Activated CD8-positive, alpha-beta memory T cell treated with anti-CD3 and anti-CD28 coated beads, Interleukin-2, amount 10 ng/mL, durations not matched to agents 7 days and 5 days (primary cell): ENCODE results near the gene RAET1L. TPM values are rescaled to one million over a fixed set of nuclear protein-coding genes. Genes with fewer than 3 reads are reported as not detected.
"Not testable (repeated sequence)": the region's sequence is repeated elsewhere in the genome, so short reads cannot be mapped to it uniquely, and the experiment has no call there.

Source experiments
- ATAC-seq: fragments of 150-1000 bp; cut with Tn5 transposase; one replicate; pipeline ENCODE4 v1.10.0; 2021; ENCODE audit warnings: moderate library complexity
- CTCF ChIA-PET: fragments of 350-600 bp; sonication (Branson Sonifier 250); formaldehyde crosslinking; loops from one replicate; lab custom pipeline; 2021; ENCODE audit warnings: antibody characterized with exemption; lab: Charles Lee
- DNase-seq: peaks from one replicate; pipeline ENCODE4 v3.0.0-alpha.2; 2020
- H3K27ac Mint-ChIP-seq: one replicate; pipeline ENCODE4 v1.8.0; 2021; ENCODE audit warnings: mild to moderate bottlenecking, mixed read lengths
- H3K27me3 Mint-ChIP-seq: one replicate; pipeline ENCODE4 v1.8.0; 2021; ENCODE audit warnings: mixed read lengths
- H3K36me3 Mint-ChIP-seq: one replicate; pipeline ENCODE4 v1.8.0; 2021; ENCODE audit warnings: mild to moderate bottlenecking, mixed read lengths
- H3K4me1 Mint-ChIP-seq: one replicate; pipeline ENCODE4 v1.8.0; 2021; ENCODE audit warnings: mixed read lengths
- H3K4me3 Mint-ChIP-seq: one replicate; pipeline ENCODE4 v1.8.0; 2021; ENCODE audit warnings: mild to moderate bottlenecking, moderate library complexity, mixed read lengths
- H3K9me3 Mint-ChIP-seq: one replicate; pipeline ENCODE4 v1.8.0; 2022; ENCODE audit warnings: low read depth, mixed read lengths
- total RNA-seq, 2 experiments: library from RNA; stranded (reverse); gene quantifications; one replicate each; pipeline ENCODE4 v1.2.3, GENCODE V29; 2021

Gene RAET1L
- total RNA-seq, 2 experiments from 2014 or later, result not detected

DNA sequence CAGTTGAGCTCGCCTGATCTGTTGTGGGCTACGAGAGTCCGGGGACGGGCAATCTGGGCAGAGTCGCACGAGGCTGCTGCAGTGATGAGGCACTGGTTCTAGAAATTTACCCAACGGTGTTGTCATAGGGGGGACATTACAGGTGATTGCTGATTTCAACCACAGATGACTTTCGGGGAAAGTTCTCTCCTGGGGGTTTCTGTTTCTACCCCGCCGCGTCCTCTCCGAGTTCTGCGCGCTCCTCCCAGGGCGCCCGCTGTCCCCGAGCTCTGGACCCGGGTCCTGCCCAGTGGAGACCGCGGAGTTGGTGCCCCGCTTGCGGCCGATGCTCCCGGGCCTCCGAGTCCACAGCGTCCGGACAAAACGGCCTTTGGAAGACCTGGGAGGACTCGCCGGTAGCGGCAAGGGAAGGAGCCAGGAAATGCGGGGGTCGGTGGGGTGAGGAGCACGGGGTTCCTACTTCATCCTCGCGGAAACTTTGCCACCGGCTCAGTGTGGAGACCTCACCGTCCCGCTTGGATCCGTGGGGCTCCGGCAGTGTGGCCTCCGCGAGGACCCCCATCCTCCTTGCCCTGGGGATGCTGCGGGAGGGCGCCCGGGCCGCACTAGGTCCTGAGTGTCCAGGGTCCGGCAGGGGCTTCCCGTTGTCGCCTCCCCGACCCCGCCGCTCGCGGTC, 12.3 kb upstream of the RAET1L start:
- Mint-ChIP-seq H3K9me3 (no peaks in the 10 kb centered on the region), H3K36me3 (no peaks in the 10 kb centered on the region), H3K27me3 (peaks cover 87% of the 10 kb centered on the region), H3K4me3 (no peak overlapping the region), H3K4me1 (peaks cover 11% of the 10 kb centered on the region), H3K27ac (no peak overlapping the region)
- CTCF ChIA-PET, result no interaction called here
- no peak for ATAC-seq
- no peak for DNase-seq

DNA sequence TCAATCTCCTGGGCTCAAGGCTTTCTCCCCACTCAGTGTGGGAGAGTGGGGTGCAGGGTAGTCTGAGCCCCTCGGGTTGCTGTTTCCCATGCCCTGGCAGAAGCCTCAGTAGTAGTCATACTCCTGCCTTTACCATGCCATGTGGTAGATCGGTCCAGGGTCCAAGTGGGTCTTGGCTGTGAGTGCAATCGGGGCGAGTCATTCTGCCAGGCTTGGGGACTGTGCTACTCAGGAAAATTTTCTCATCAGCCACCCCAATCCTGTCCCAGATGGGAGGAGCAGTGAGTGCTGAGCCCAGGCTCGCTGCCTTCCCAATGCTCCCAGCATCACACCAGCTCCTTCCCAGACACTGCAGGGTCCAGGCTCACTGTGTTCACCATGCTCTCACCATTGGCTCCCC, 10.7 kb upstream of the RAET1L start:
- H3K36me3 Mint-ChIP-seq, result no peaks in the 10 kb centered on the region
- no peak overlapping the region for H3K27ac Mint-ChIP-seq
- no peak for DNase-seq
- no peak overlapping the region for H3K4me3 Mint-ChIP-seq
- H3K9me3 Mint-ChIP-seq, result no peaks in the 10 kb centered on the region
- ATAC-seq, result no peak
- H3K4me1 Mint-ChIP-seq, result peaks cover 11% of the 10 kb centered on the region
- H3K27me3 Mint-ChIP-seq, result peaks cover 81% of the 10 kb centered on the region
- CTCF ChIA-PET, result no interaction called here

DNA sequence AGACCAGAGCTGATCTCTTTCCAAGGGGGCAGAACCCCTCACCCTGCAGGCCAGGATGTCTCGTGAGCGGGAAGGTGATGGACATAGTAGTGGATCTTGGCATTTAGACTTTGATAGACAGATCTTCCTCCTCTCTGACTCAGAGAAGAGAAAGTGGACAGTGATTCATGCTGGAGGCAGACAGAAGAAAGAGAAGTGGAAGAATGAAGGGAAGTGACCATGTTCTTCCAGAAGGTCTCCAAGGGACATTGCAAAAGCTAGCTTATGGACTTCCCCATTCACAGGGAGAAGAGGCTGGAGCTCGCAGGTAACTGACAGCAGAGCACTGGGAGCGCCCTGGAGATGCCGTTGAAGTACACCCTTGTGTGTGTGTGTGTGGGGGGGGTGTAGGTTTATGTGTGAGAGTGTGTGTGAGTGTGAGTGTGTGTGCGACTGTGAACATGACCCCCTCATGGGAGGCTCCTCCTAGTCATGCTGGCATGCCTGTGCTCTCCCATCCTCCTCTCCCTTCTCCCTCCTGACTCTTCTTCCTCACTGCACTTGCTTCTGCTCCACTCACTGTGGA, 8.0 kb upstream of the RAET1L start:
- Mint-ChIP-seq H3K36me3 (no peaks in the 10 kb centered on the region), H3K9me3 (no peaks in the 10 kb centered on the region), H3K27me3 (peaks cover 71% of the 10 kb centered on the region), H3K4me1 (peaks cover 7% of the 10 kb centered on the region), H3K4me3 (no peak overlapping the region), H3K27ac (no peak overlapping the region)
- no peak for ATAC-seq
- CTCF ChIA-PET, result no interaction called here
- no peak for DNase-seq

DNA sequence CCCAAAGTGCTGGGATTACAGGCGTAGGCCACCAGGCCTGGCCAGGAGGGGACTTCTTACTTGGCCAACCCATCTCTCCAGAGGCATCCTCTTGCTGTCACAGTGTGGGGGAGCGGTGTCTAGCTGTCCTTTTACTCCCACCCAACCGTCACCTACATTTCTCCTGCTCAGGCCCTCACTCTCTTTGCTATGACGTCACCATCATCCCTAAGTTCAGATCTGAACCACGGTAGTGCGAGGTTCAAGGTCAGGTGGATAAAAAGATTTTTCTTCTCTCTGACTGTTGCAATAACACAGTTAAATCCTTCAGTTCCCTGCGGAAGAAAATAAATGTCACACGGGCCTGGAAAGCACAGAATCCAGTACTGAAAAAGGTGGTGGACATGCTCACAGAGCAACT, 7.3 kb upstream of the RAET1L start:
- CTCF ChIA-PET, result no interaction called here
- ATAC-seq (no peak), DNase-seq (no peak)
- H3K4me3 Mint-ChIP-seq, result no peak overlapping the region
- H3K36me3 Mint-ChIP-seq, result no peaks in the 10 kb centered on the region
- H3K9me3 Mint-ChIP-seq, result no peaks in the 10 kb centered on the region
- H3K4me1 Mint-ChIP-seq, result peaks cover 7% of the 10 kb centered on the region
- H3K27ac Mint-ChIP-seq, result no peak overlapping the region
- H3K27me3 Mint-ChIP-seq, result peaks cover 73% of the 10 kb centered on the region

DNA sequence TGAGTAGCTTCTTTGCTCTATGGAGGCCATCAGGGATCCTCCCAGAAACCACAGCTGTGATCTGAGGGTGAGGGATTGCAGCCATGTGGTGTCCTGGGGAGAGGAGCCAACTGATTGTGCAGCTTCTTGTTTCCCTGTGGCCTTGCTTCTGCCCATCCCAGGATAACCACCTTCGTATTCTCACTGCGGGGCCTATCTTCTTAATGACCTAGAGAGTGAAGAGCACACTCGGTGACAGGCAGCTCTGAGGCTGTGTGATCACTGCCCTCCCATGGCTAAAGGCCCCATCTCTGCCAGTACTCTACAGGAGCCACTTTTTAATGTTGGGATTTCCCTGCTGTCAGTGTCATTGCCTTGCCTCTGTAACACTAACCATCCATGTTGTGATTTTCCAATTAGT, 5.3 kb upstream of the RAET1L start:
- H3K4me1 Mint-ChIP-seq, result peaks cover under 1% of the 10 kb centered on the region
- H3K27ac Mint-ChIP-seq, result no peak overlapping the region
- no peaks in the 10 kb centered on the region for H3K9me3 Mint-ChIP-seq
- CTCF ChIA-PET, result interaction anchor here (1.2 to 1.4 kb wide), 2 partner anchors 23 to 49 kb away, joined by 3 read pairs; no protein-coding TSS in a partner anchor
- H3K4me3 Mint-ChIP-seq, result no peak overlapping the region
- no peaks in the 10 kb centered on the region for H3K36me3 Mint-ChIP-seq
- no peak for DNase-seq
- no peak for ATAC-seq
- peaks cover 72% of the 10 kb centered on the region for H3K27me3 Mint-ChIP-seq

DNA sequence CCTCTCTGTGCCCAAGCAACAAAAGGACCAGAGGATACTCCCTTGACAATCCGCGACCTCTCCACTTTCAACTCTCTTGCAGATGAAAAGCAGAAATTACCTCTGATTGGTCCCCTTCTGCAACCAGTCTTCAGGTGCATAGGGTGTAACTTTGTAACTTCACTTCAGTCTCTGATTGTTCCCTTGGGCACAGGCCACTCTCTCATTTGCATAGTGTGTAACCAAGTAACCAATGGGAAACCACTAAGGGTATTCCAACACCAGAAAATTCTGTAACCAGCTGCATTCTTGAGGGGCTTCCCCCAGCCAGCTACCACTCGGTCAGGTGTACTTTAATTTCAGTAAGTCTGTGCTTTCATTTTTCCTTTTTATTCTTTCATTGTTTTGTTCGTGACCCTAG, 4.4 kb upstream of the RAET1L start:
- Mint-ChIP-seq H3K9me3 (no peaks in the 10 kb centered on the region), H3K4me1 (peaks cover 5% of the 10 kb centered on the region), H3K27me3 (peaks cover 76% of the 10 kb centered on the region), H3K4me3 (no peak overlapping the region), H3K36me3 (no peaks in the 10 kb centered on the region), H3K27ac (no peak overlapping the region)
- ATAC-seq (no peak), DNase-seq (no peak)
- CTCF ChIA-PET, result interaction anchor here (1.4 kb wide), 1 partner anchor 50 kb away, joined by 3 read pairs; no protein-coding TSS in a partner anchor

DNA sequence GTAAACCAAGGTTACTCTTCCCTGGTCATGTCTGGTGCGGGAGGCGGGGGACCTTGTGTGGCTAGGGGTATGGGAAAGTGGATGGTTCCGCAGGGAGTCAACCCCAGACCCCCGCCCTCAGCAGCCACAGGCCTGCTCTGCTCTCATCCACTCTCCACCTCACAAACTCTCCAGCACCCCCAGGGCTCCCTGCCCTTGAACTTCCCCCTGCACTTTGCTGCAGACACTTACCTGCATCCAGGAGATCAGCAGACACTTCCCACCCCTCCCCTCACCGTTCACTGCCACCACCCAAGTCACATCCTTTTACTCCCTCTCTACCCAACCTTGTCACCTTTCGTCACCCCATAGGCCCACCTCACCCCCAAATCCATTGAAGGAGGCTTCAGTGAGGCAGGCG, 3.9 kb upstream of the RAET1L start:
- CTCF ChIA-PET, result interaction anchor here (1.4 kb wide), 1 partner anchor 50 kb away, joined by 3 read pairs; no protein-coding TSS in a partner anchor
- H3K4me3 Mint-ChIP-seq, result no peak overlapping the region
- ATAC-seq, result no peak
- no peaks in the 10 kb centered on the region for H3K9me3 Mint-ChIP-seq
- H3K27me3 Mint-ChIP-seq, result peaks cover 77% of the 10 kb centered on the region
- H3K4me1 Mint-ChIP-seq, result peaks cover 7% of the 10 kb centered on the region
- DNase-seq, result no peak
- H3K27ac Mint-ChIP-seq, result no peak overlapping the region
- H3K36me3 Mint-ChIP-seq, result no peaks in the 10 kb centered on the region

DNA sequence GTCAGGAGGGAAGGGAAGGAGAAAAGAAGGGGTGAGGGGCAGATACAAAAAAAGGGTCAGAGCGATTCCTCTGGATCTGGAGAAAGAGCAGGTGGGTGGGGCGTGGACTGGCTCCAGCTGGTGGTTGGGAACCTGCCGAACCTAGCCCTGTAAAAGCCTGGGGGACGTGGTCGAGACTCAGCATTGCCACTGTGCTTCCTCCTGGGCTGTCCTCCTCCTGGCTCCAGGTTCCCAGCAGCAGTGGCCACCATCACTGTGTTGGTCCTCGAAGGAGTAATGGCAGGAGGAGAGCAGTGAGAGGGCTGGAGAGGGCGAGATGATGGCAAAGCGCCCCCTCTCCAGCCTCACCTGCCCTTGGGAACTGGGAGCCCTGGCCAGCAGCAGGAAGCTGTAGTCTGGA, 3.5 kb upstream of the RAET1L start:
- Mint-ChIP-seq H3K4me3 (no peak overlapping the region), H3K9me3 (no peaks in the 10 kb centered on the region), H3K27ac (no peak overlapping the region), H3K36me3 (no peaks in the 10 kb centered on the region), H3K27me3 (peaks cover 75% of the 10 kb centered on the region), H3K4me1 (peaks cover 7% of the 10 kb centered on the region)
- no peak for ATAC-seq
- CTCF ChIA-PET, result no interaction called here
- no peak for DNase-seq

DNA sequence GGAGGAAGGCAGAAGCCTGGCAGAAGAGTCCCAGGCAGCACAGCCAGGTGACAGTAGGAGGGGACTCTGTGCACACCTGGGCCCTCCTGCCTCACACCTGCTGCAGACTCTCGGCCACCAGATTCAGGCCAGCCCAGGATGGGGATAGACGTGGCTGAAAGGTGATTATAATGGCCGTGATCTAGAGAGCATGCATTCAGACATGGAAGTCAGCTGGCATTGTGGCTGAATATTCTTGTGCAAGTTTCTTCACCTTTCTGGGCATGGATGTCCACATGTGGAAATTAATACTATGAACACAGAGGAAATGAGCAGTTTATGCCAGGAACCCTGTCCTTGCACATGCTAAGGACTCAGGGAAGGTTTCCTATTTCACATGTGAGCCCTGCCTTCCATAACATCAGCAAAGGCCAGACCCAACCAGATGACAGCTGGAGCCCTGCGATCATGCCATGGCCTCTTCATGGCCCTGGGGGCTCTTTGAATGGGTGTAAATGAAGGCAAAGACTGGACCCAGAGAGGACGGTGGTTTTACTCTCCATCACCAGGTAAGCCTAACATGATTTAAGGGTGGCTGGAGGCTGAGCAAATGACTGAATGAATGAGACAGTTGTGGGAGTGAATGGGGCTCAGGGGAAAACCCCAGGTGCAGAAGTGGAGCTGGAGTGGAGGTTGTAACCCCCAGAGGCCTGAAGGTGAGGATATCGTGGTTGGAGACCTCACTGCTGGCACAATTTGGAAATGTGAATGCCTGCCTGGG, 2.7 kb upstream of the RAET1L start:
- no peak for ATAC-seq
- Mint-ChIP-seq H3K27me3 (peaks cover 68% of the 10 kb centered on the region), H3K4me1 (peaks cover 7% of the 10 kb centered on the region), H3K9me3 (no peaks in the 10 kb centered on the region), H3K36me3 (no peaks in the 10 kb centered on the region), H3K27ac (no peak overlapping the region), H3K4me3 (no peak overlapping the region)
- CTCF ChIA-PET, result no interaction called here
- DNase-seq, result no peak

DNA sequence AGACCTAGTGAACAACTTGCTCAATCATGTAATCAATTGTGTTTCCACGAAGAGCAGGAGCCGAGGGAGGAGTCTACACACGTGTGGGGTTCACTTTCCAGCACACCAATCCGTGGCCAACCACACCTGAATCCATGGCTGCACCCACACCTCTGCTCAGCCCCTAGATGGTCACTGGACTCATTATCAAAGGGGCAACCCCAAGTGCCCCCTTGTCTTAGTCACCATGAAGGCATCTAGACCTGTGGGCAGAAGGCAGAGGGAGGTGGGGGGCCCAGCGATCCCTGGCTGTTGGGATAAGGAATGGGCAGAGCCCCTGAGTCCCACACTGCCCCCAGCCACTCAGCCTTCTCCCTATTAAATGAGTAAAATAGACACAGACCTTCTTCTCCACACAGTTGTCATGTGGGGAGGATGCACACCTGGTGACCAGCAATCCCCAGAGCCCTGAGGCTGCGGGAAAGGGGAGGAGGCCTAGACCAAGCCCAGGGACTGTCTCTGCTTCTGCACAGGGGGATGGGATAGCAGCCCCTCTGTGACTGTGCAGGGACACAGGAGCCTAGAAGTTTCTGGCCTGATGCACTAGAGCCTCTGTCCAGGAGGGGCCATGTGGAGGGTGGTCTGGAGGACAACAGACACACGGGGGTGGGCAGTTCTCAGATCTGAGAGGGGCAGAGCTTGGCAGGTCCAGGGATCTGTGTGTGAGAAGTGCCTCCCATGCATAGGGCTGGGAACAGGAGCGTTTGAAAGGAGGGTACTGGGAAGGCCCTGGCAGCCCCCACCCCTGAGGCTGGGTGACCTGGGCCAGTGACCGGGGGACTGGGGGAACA, 1.9 kb upstream of the RAET1L start:
- CTCF ChIA-PET, result no interaction called here
- Mint-ChIP-seq H3K4me1 (peaks cover 7% of the 10 kb centered on the region), H3K9me3 (no peaks in the 10 kb centered on the region), H3K36me3 (no peaks in the 10 kb centered on the region), H3K4me3 (no peak overlapping the region), H3K27ac (no peak overlapping the region), H3K27me3 (peaks cover 64% of the 10 kb centered on the region)
- DNase-seq (no peak), ATAC-seq (no peak)

DNA sequence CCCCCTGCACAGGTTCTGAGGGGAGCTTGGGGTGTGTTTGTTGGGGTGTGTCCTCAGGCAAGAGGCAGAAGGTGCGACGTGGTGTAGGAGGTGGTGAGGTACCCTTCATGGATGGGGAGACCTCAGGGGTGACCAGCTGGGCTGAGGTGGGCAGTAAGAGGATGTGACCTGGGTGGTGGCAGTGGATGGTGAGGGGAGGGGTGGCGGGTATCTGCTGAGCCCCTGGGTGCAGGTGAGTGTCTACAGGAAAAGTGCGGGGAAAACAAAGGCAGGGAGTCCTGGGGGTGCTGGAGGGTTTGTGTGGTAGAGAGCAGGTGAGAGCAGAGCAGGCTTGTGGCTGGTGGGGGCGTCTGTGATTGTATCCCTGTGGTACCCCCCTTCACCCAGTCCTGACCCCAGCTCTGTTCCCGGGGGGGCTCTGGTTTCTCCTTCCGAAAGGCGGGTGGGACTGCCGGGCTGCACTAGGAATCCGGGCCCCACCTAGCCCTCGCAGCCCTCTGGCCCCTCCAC, 631 bp downstream of the RAET1L start:
- Mint-ChIP-seq H3K4me1 (peaks cover 7% of the 10 kb centered on the region), H3K36me3 (no peaks in the 10 kb centered on the region), H3K9me3 (no peaks in the 10 kb centered on the region), H3K27ac (no peak overlapping the region), H3K4me3 (no peak overlapping the region), H3K27me3 (peaks cover 61% of the 10 kb centered on the region)
- ATAC-seq (no peak), DNase-seq (no peak)
- CTCF ChIA-PET, result interaction anchor here (0.6 to 0.9 kb wide), 2 partner anchors 29 to 63 kb away, joined by 3 read pairs; no protein-coding TSS in a partner anchor

DNA sequence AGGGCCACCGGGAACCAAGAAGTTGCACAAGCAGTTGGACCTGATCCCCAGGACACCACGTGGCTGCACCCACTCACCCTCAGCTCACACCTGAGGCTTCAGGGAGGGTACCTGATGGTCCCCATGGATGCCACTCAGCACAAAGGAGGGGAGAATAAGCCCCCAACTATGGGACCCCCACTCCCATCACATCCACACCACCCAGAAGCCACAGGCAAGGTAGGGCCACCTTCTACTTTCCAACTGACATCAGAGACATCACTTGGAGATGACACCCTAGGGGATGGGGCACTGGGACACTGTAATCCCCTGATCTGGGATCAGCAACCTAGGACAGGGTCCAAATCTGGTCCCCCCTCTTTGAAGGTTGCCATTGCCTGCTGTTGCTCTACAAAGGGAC, 1.3 kb downstream of the RAET1L start:
- CTCF ChIA-PET, H3K27ac Mint-ChIP-seq, H3K4me1 Mint-ChIP-seq, DNase-seq, ATAC-seq, H3K4me3 Mint-ChIP-seq, H3K9me3 Mint-ChIP-seq, H3K36me3 Mint-ChIP-seq: not testable (repeated sequence)
- peaks cover 62% of the 10 kb centered on the region for H3K27me3 Mint-ChIP-seq

DNA sequence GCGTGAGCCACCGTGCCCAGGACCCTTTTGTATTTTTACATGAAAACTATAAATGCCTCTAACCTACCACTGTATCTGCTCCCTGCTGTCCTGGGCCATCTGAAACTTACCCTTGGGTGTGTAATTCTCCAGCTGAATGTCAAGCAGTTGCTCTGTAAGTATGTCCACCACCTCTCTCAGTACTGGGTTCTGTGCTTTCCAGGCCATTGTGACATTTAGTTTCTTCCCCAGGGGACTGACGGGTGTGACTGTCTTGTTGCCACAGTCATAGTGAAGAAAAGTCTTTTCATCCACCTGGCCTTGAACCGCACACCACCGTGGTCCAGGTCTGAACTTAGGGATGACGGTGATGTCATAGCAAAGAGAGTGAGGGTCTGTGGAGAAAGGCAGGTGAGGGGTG, 3.5 kb downstream of the RAET1L start:
- ATAC-seq, H3K27ac Mint-ChIP-seq, H3K4me3 Mint-ChIP-seq, CTCF ChIA-PET, H3K36me3 Mint-ChIP-seq, H3K9me3 Mint-ChIP-seq, DNase-seq, H3K4me1 Mint-ChIP-seq: not testable (repeated sequence)
- peaks cover 62% of the 10 kb centered on the region for H3K27me3 Mint-ChIP-seq
